Adipose tissue (tissue), 3 donors: Measurements from ENCODE around the gene CHCHD6. TPM values are rescaled to one million over a fixed set of nuclear protein-coding genes. Genes with fewer than 3 reads are reported as not detected.

ENCODE experiments used
- H3K27ac ChIP-seq: one replicate; pipeline ENCODE4 v1.5.1; 2013; ENCODE audit warnings: low read depth, low read length
- WGBS, 3 donors: extraction: QIAGEN DNeasy Blood & Tissue Kit; methylation state at CpG; one replicate each; pipeline ENCODE4 v1.1.7; 2013; 5-methylcytosine and 5-hydroxymethylcytosine counted together
- polyA plus RNA-seq, 3 donors: library from polyadenylated mRNA; stranded (reverse); fragments of 200-250 nt; gene quantifications; one replicate each; pipeline ENCODE4 v1.2.3, GENCODE V29; 2013
- donor health status: healthy with polysubstance abuse.
- donor health status: Bipolar disorder and iron deficiency.
- donor health status: healthy.

Gene CHCHD6
- polyA plus RNA-seq, 3 donors, result 10.0 to 12.9 (median 10.2) TPM

DNA sequence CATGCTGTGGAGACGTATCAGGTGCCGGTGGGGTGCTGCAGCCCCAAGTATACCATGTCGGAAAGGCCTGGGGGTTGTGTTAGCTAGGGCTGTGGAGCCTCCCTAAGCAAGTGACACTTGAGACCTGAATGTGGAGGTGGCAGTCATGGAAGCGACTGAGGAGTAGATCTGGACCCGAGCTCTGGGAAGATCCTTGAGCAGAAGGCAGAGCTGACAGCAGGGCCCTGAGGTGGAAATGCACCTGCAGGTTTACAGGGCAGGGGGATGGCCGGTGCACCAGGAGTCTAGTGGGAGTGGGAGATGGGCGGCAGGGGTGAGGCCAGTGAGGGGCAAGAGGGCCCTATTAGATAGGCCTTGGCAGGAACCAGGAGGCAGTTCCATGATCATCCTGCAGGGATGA is 187.1 kb downstream of the CHCHD6 start:
- no peak overlapping the region for H3K27ac ChIP-seq
- WGBS, 3 donors, result 97 to 98% (median 98%) methylated on average over 7 of the region's 7 CpGs

DNA sequence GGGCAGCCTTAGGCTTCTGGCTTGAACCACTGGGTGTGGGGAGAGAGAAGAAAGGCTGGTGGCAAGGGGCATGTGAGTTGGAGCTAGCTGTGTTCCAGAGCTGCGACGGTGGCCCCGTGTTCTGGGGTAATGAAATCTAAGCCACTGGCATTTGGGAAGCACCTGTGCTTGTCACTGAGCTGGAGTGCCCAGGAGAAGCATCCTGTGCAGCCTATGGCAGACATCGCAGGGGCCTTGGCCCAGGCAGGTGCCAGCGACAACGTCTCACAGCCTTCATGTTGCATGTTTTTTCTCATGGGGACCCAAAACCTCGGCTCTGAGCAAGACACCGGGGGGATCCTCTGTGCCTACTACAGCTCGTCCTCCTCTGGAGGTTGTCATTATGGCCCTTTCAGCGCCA is 187.8 kb downstream of the CHCHD6 start:
- H3K27ac ChIP-seq, result no peak overlapping the region
- WGBS, 3 donors, result 93 to 96% (median 96%) methylated on average over 10 of the region's 10 CpGs

DNA sequence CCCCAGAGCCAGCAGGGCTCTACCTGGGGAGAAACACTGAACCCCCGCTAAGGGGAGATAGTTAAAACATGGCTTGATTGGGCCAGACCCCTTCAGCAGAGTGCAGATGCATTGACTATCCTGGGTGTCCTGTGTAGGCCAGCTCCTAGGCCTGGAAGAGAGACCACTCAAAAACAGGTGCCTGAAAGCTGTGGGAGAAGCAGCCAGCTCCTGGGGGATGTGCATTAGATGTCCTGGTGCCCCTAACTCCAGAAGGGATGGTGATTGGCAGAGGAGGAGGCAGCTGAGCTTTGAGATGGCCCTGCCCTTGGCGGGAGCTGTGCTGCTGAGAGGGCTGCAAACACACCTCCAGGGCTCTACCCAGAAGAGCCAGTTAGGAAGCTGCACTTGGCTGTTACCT is 189.6 kb downstream of the CHCHD6 start:
- 94 to 98% (median 97%) methylated on average over 2 of the region's 2 CpGs for WGBS, 3 donors
- no peak overlapping the region for H3K27ac ChIP-seq

DNA sequence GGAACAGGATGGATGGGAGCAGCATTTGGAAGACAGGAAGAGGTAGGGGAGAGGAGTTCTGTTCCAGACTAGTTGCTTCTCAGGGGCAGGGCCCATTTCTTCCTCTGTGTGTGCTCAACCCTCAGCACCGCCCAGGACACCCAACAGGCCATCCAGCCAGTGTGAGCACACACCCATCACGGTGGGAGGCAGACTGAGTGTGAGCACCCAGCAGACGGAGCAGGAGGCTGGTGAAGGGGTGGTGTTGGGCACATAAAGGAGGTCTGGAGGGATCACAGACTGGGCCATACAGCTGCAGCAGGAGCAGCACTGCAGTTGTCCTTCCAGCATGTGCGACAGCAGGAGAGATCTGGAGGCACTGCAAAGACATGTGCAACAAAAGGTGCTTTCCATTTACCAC is 190.4 kb downstream of the CHCHD6 start:
- 94 to 98% (median 94%) methylated on average over 4 of the region's 4 CpGs for WGBS, 3 donors
- no peak overlapping the region for H3K27ac ChIP-seq

DNA sequence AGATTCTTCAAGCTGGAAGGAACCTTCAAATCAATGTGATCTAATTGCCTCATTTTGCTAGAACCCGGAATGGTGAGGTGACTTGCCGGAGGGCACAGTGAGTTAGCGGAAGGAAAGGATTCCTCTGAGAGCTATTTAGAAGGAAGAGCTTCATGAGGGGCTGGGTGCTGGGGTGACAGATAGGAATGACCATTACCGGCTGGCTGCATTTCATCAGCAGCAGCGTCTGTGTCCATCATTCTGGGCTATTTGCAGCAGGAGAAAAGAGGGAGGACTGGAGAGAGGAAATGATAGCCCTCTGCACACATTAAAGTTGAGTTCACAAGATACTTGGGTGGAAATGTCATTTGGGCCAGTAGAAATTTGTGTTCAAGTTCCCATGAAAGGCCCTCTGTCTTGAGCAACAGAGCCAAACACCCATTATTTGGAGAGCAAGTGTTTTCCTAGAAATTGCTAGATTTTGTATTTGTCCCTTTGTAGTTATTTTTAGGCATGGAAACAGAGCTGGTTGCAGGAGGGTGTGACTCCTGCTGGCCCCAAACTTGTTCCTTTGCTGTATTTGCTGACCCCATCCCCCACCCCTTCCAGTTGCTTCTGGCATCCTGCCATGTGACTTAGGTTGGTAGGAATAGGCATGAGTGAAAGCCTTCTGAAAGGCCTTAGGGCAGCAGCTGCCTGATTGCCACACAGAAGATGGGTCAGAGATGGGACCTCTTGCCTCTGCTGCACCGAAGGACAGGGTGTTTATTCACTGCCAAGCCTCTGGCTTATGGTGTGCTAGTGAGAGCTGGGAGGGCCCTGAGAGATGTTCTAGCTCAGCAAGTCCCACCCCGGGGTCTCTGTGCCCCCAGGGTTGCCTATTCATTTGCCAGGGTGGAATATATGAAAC is 191.4 kb downstream of the CHCHD6 start:
- WGBS, 3 donors, result 81 to 84% (median 84%) methylated on average over 7 of the region's 7 CpGs
- H3K27ac ChIP-seq, result no peak overlapping the region

DNA sequence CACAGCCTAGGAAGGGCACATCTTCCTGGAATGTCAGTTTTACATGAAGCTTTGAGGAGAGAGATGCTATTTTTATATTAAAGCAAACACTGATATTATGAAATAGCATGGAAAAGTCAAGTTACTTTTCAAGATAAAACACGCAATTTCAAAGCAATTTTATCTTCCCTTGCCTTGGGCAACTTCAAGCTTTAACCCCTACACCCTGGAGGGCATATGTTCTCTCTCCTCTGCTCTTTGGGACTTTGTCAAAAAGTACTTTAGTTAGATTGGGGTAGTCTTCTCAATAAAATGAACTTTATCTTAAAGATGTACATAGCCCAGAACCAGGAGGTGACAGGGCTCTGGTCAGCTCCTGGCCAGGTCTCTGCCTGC is 192.0 kb downstream of the CHCHD6 start:
- no peak overlapping the region for H3K27ac ChIP-seq
- 44 to 86% (median 69%) methylated on average over 1 of the region's 1 CpG for WGBS, 3 donors

DNA sequence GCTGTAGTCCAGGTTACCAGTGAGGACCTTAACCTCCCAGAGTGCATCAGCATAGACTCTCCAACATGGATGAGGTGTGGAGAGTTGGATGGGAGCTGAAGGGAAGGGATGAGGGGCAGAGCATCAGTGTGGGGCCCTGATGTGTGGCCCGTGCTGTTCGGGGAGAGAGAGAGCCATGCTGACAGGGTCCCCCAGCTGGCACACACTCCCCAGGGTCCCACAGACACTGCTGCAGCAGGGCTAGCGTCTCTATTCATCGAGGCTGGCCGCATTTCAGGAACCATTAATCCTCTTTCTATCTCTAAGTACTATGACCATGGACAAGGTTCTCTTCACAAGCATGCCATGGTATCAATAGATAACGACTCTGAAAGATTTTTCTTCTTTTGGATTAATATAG is 192.9 kb downstream of the CHCHD6 start:
- WGBS, 3 donors, result 87 to 95% (median 93%) methylated on average over 6 of the region's 6 CpGs
- H3K27ac ChIP-seq, result no peak overlapping the region

DNA sequence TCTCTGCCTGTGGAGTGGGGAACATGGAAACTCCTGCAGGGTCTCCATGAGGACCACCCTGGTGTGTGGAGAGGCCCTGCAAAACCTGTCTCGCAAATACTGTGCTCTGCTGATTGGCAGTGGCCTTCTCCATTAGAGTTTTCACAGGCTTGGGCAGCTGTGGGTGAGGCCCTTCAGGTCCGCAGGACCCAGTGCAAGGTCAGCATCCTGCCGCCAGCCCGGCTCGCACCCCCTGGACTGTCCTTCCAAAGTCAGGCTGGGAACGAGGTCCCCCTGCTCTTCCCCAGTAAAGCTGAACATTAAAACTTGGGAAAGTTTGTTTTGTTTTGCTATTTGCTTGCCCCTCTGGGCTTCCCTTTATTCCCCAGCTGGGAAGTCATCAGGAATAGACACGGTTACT is 193.9 kb downstream of the CHCHD6 start:
- no peak overlapping the region for H3K27ac ChIP-seq
- 91 to 92% (median 92%) methylated on average over 7 of the region's 7 CpGs for WGBS, 3 donors

DNA sequence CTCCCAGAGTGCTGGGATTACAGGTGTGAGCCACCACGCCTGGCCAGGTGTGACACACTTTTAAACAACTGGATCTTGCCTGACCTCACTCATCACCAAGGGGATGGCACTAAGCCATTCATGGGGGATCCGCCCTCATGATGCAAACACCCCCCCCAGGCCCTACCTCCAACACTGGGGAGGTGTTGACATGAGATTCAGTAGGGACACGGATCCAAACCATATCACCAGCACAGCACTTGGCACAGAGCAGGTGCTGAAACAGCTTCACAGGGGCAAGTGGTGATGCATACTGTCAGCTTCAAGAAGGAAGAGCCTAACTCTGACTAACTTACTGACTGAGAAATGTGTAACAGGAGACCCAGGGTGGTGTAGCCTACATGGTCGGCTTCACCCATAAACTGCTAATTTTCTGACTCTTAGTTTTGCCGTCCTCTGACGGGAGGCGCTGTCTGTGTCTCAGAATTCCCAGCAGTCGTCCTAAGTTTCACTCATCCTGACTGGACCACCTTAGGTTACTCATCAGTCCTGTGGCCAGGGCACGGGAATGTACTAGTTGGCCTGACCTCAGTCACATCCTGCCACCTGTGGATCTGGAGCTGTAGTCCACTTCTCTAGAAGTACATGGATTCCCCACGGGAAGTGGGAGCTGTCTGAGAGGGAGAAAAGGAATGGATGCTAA is 197.0 kb downstream of the CHCHD6 start:
- no peak overlapping the region for H3K27ac ChIP-seq
- 92 to 95% (median 94%) methylated on average over 10 of the region's 10 CpGs for WGBS, 3 donors

DNA sequence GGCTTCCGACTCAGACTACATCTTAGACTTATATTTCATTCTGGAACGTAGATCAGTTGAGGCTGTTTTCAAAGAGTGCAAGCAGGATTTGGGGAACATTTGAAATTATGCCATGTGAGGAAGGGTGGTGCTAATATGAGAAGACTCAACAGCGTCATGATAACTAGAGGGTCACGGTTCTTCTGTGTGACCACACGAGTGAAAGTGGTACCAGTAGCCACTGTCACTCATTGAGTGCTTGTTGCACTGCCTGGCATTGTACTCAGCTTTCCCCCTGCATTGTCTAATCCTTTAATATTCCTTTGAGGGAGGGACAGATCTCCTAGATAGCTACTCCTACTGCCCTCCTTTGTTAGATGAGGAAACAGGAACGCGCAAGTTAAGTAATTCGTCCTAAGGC is 197.6 kb downstream of the CHCHD6 start:
- WGBS, 3 donors, result 94 to 98% (median 96%) methylated on average over 8 of the region's 8 CpGs
- H3K27ac ChIP-seq, result no peak overlapping the region

DNA sequence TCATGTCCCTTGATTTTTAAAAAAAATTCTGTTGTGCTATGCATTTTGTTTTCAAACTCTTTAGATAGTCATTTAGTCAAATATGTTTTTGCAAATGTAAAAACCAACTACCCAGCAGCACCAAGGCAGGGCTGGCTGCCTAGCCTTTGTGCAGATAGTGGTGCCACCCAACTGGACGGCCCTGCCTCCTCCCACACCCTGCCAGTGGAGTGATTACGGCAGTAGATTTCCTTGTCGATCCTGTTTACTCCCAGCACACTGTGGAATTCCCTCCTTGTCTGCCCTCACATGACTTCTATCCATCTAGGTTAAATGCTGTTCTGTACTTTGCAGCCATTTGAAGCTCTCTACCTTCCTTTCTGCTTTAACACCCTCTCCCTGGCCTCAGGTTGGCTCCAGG is 199.5 kb downstream of the CHCHD6 start:
- WGBS, 3 donors, result 26 to 70% (median 67%) methylated on average over 3 of the region's 3 CpGs
- H3K27ac ChIP-seq, result no peak overlapping the region

DNA sequence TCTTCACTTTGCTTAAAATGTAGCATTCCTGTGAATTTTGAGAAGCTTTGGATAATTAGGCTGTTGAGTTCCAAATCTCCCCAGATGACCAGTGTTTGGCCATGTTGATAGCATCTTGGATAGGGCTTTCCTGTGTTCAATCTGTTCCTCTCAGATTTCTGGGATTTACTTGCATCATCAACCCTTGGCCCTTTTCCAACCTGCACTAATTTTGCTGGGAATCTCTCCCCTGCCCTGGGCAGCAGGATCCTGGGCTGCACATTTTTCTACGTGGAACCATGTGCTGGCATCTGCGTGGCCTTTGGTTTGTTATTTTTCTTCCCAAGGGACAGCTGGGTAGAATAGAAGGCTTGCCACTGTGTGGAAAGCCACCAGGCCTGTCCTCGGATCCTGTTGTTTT is 203.5 kb downstream of the CHCHD6 start:
- WGBS, 3 donors, result 80 to 88% (median 80%) methylated on average over 3 of the region's 3 CpGs
- no peak overlapping the region for H3K27ac ChIP-seq

DNA sequence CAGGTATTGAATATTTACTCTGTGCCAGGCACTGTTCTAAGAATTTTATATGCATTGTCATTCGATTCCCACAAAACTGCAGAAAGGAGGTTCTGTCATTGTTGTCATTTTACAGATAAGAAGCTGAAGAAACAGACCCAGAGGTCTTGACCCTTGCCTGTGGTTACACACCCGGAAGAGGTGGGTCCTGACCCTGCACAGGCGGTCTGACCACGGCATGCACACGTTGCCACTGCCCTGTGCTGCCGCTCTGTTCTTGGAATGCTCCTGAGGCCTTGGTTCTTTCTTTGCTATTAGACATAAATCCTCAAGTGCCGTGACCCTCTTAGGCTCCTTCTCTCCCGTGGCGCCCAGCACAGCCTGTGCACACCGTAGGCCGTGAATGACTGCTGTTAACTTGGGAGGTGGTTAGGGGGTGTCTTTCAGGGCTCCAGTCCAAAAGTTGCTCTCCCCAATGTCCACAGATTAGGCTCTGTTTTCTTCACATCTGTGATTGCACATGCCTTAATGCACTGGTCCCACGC is 204.8 kb downstream of the CHCHD6 start:
- H3K27ac ChIP-seq, result no peak overlapping the region
- 64 to 88% (median 69%) methylated on average over 12 of the region's 12 CpGs for WGBS, 3 donors

DNA sequence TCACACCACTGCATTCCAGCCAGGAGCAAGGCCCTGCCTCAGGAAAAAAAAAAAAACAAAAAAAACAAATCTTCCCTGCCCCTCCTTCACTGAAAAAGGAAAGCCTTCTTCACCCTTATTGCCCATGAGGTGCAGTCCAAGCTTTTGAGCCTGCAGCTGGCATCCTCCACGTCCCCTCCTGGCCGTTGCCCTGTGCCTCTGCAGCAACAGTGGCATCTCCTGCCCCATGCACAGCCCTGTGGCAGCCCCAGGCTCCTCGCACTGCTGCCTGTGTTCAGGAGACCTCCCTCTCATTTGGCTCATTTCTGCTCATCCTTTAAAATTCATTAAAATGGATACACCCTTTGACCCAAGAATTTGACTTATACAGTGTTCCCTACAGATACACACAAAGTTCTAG is 206.2 kb downstream of the CHCHD6 start:
- 88 to 99% (median 94%) methylated on average over 3 of the region's 3 CpGs for WGBS, 3 donors
- H3K27ac ChIP-seq, result no peak overlapping the region

DNA sequence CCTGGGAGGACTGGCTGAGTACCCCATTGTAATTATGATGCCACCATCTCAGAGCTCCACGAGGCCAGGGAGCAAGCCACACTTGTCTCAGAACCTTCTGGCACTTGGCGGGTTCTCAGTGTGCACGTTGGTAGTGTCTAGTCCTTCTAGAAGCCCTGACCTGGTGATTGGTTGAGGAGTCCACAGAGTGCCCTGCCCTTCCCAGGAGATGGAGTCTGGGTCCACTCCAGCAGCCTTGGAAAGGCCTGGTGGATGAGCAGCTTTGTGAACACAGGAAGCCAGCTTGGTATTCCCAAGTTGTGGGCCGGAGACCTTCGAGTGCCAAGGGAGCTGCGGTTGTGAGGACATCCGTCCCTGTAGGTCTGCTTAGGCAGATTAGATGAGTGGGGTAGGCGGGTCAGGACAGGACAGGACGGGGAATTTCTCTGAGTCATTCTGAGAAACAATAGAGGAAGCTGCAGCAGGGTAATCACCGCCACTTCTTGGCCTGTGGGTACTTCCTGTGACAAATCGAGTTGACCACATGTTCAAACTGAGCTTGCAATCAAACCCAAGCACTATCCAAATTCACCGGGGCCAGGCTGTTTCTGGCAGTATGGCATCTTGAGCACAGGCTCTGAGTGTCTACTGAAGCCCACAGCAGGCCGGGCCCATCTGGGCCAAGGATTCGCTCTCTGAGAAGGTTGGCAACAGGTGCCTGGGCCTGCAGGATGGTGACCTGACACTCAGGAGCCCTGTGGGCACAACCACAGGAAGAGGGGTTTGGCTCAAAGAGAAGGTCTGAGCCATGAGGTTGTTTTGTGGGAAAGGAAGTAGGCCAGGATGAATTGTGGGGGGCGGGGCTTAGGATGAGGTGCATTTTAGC is 207.4 kb downstream of the CHCHD6 start:
- WGBS, 3 donors, result 38 to 79% (median 50%) methylated on average over 15 of the region's 15 CpGs
- no peak overlapping the region for H3K27ac ChIP-seq

DNA sequence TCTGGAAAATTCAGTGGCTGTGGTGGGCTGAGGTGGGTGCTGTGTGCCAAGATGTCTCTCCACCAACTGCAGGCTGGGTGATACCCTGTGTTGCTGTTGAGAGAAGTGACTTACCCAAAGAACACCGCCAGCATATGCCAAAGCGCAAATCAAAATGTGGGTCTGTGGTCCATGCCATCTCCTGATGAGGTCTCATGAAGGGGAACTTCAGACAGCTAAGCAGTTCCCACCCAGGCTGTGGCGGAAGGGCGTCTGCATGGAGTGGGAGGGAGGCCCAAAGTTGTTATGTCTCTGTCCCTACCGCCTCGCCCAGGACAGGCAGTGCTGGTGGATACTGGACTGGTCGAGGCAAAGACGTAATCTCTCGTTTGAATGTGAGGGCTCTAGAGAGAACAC is 208.0 kb downstream of the CHCHD6 start:
- WGBS, 3 donors, result 82 to 92% (median 91%) methylated on average over 9 of the region's 9 CpGs
- H3K27ac ChIP-seq, result no peak overlapping the region

DNA sequence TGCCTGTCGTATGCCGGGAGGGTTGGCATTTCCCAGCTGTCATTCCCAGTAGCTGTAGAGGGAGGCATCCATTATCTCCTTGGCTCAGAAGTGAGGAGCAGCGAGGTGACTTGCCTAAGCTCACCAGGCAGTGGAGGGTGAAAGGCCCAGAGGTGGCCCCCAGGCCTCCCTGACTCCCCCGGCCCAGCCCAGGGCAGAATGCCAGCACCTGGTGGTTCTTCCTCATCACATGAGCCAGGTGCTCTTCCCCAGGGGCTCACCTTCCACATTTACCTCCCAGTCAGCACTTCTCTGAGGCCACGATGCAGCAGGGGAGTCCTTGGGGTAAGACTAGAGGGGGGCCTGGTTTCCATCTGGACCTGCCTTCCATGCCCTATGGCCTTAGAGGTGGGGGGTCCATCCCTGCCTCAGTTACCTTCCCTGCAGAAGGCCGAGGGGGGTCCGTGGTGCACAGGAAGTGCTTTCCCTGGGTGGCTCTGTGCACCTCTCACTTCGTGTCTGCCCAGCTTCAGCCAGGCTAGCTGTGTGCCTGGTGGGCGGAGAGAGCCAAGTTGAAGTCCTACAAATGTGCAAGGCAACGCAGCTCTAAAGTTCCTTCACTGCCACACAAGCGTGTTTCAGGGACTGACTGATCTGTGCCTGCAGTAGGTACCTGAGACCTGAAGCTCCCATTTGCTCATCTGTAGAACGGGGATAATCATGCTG is 208.6 kb downstream of the CHCHD6 start:
- no peak overlapping the region for H3K27ac ChIP-seq
- 92 to 98% (median 92%) methylated on average over 10 to 12 of the region's 12 CpGs for WGBS, 3 donors

DNA sequence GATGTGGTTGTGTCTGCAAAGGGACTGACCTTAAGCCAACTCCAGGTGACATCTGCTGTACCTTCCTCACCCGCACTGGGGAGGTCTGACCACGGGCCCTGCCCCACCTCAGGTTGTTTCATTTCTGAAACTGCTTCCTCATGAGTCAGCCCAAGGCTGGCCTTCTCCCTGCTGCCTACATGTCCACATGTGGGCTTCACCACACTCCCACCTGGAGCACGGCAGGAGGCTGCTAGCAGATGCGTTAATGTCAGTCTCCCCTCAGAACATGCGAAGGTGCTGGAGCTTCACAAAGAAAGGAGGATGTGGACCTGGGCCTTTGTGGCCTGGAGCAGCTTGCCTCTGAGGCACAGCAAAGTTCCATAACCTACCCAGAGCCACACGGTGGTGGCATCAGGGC is 209.5 kb downstream of the CHCHD6 start:
- H3K27ac ChIP-seq, result no peak overlapping the region
- WGBS, 3 donors, result 85 to 95% (median 94%) methylated on average over 6 of the region's 6 CpGs
